Head of caudate nucleus (tissue), 42 donors: ENCODE measurements around the gene PLCB4.

Experiments used
- DNase-seq, 42 donors: peaks; one replicate each; pipeline versions ENCODE4 v3.0.0 to v3.0.0-alpha.2; 2020 to 2021; ENCODE audit warnings: mixed read lengths in 7 of 42
- intact Hi-C: fragments of 100-400 bp; cut with DNase I; formaldehyde crosslinking; loops from one replicate; pipeline ENCODE4 v1.15.0; 2022

The PLCB4 gene

GRCh38 chr20:9427430-9428291, 358.8 kb downstream of the PLCB4 start:
- DNase-seq: no peak
- intact Hi-C loops: no loop called here

DNA sequence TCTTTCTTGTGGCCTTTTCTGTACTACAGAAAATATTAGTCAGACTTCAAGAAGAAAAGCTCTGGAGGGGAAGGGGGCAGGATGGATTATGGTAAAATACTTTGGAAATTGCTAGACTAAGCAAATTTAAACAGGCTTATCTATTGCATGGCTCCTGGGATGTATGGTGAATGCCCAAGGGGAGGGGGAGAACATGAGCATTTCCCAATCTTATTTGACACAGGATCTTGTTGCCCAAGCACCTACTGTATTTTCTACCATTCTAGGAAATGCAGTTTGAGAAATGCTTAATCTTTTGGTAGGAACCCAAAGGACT, 359.4 kb downstream of the PLCB4 start:
- intact Hi-C loops: no loop called here
- no peak for DNase-seq

- no peak for DNase-seq
- intact Hi-C loops: no loop called here
These were observed 370.9 kb downstream of the PLCB4 start for GRCh38 chr20:9439806-9440205.

- no peak for DNase-seq
- intact Hi-C loops: no loop called here
These were observed 372.0 kb downstream of the PLCB4 start for GRCh38 chr20:9440892-9441291.

GRCh38 chr20:9441948-9442347, 373.1 kb downstream of the PLCB4 start:
- DNase-seq: no peak
- intact Hi-C loops: no loop called here

GRCh38 chr20:9442858-9443257, 374.0 kb downstream of the PLCB4 start:
- intact Hi-C loops: no loop called here
- DNase-seq: peak in 16 of 42 donors; percentile 5 to 68 (median 28)

GRCh38 chr20:9444921-9445320, 376.0 kb downstream of the PLCB4 start:
- intact Hi-C loops: no loop called here

DNA sequence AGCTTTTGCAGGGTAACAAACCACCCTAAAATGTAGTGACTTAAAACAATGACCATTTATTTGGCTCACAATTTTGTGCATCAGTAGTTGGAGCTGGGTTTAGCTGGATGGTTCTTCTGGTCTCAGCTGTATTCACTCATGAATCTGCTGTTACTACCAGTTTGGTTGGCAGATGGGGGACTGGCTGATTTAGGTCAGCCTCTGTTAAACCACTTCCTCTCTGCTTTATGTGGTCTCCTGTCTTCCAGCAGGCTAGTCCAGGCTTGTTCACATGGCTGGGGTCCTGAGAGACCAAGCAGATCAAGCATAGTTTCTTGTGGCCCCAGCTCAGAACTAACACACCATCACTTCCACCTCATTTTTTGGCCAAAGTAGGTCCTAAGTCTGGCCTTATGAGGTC, 378.3 kb downstream of the PLCB4 start:
- intact Hi-C loops: no loop called here
- DNase-seq: no peak

More at GRCh38 chr20:9444921-9445320, 376.0 kb downstream of the PLCB4 start:
- peak in 17 of 42 donors; percentile 8 to 62 (median 23) for DNase-seq

GRCh38 chr20:9453201-9453600, 384.3 kb downstream of the PLCB4 start:
- intact Hi-C loops: no loop called here
- DNase-seq: no peak

DNA sequence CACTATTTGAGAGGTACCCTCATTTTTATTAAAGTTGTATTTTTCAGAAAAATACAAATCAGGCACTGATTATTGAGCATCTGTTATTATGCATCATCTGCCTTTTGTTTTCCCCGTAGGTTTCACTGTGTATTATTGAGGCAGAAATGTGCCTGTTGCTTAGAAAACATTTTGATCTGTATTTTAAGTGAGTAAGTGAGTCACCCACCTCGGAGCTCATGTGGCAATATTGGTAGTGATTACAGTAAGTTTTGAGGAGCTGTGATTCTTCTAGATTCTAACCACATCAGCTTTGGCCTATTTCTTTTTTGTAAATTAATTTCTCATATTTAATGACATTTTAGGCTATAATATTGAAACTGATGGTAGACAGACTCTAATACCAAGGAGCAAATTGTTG, 385.9 kb downstream of the PLCB4 start:
- no peak for DNase-seq
- intact Hi-C loops: no loop called here

DNA sequence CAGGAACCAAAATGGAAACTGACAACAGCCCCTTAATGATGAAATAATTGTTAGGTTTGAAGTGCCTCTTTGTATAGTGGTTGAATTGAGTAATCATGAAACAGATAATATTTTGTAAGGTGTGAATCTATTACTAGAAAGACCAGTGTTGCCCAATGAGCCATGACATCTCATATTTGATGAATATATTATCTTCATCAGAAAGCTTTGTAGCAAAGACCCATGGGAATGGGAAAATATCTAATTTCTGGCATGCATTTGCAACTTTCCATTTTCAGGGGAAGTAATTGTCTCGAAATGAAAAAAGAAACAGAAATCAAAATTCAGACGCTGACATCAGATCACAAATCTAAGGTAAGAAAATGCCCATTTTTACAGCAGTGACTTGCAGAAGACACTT, 388.2 kb downstream of the PLCB4 start:
- no peak for DNase-seq
- intact Hi-C loops: no loop called here

DNA sequence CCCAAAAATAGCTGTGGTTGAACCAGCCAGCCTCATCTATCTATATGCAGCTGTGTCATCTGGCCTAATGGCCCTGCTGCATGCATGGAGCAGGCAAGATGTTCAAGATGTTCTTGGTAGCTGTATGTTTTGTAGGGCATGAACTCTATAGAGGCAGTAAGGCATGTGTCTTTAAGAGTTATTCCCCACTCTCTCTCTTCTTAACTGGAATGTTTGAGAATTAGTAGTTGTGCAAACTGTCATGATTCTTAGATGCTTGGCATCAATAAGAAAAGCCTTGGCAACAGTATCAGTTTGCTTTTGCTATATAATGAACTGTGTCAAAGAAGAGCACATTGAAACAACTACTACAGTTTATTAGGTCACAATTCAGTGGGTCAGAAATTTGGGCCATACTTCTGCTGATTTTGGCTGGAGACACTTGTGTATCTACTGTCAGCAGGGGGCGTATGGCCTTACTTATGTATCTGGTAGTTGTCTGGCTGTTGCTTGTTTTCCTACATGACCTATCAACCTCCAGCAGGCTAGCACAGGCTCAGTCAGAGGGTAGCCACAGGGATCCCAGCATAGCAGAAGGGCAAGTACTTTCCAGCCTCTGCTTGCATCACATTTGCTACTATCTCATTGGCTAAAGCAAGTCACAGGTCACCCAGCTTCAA, 389.4 kb downstream of the PLCB4 start:
- DNase-seq: no peak
- intact Hi-C loops: no loop called here

GRCh38 chr20:9460518-9460917, 391.6 kb downstream of the PLCB4 start:
- intact Hi-C loops: no loop called here
- no peak for DNase-seq

DNA sequence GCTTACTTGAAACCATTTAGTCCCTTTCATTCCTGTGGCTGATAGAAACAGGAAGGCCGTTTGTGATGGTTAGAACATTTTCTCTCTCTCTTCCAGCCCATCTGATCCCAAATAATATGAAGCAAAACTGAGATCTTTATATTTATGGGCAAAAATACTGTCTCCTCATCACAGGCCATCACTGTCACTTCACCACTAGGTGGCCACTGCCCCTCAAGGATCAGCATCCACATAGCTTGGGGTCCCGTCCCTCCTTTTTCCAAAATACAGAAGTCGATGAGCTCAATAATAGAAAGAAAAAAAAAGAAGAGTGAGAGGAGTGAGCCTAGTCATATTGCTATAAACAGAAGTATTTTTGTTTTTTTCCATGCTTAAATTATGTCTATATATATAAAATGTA, 399.1 kb downstream of the PLCB4 start:
- DNase-seq: peak in 24 of 42 donors; percentile 12 to 58 (median 30)
- intact Hi-C loops: no loop called here

- intact Hi-C loops: no loop called here
- DNase-seq: no peak
These were observed 406.0 kb downstream of the PLCB4 start for GRCh38 chr20:9474835-9475415.

DNA sequence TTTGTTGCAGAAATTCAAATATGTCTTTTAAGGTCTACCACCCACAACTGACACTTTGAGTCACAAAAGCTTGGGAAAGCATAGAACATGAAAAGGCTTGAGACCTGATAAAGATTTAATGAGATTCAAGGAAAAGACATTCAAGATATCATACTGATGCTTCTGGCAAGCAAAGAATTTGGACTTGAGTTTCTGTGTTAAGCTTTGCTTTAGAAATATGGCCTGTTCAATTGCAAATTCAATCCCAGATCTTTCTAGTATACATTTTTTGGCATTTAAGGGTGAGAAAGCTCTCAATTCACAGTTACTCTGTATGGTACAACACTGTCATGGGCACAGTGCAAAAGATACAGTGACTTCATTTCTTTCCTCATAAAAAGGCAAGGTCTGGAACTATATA, 406.6 kb downstream of the PLCB4 start:
- no peak for DNase-seq
- intact Hi-C loops: no loop called here

DNA sequence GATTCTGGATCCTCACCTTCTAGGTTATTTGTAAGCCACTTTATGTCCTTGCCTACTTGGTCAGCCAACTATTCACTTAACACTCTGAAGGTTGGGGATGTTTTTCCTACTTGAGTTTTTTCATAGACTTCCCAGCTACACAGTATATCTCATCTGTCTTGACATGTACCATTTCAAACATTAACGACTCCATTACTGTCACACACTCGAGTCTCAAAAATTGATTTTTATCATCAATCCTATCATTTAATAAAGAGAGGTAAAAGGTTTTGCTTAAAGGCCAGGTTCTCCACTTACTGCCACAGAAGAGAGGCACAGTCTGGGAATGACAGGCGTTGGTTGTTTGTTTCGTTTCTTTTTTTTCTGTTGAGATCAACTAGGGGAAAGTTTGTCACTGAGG, 407.3 kb downstream of the PLCB4 start:
- no peak for DNase-seq
- intact Hi-C loops: no loop called here

DNA sequence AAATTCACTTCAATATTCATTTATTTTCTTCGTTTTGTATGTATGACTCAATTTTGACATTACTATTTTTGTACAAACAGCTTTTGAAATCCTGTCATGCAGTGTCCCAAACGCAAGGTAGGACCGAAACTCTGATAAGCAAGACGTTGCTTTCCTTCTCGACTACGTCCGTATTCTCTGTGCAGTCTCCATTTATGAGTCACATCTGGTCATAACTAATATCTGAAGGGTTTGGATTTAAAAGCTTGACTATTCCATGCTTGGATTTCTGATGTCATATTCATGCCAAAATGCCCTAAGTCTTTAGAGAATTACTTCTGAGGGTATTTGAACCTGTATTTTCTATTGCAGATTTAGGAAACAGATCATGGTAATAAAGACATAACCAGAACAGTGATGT, 407.8 kb downstream of the PLCB4 start:
- DNase-seq: no peak
- intact Hi-C loops: no loop called here

DNA sequence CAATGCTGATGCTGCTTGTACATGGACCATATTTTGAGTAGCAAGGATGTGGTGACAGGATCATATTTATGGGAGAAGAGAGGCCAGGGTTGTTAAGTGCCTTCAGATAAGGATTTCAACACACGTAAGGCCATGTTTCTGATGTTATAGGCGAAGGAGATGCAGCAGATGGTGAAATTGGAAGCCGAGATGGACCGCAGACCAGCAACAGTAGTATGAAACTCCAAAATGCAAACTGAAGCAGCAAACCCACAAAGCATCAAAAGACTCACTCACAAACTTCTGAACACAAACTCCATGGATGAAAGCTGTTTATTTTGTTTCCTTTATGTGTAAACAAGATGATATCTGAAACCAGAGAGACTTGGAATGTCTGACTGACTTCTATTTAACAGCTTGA, 409.9 kb downstream of the PLCB4 start:
- intact Hi-C loops: no loop called here

DNA sequence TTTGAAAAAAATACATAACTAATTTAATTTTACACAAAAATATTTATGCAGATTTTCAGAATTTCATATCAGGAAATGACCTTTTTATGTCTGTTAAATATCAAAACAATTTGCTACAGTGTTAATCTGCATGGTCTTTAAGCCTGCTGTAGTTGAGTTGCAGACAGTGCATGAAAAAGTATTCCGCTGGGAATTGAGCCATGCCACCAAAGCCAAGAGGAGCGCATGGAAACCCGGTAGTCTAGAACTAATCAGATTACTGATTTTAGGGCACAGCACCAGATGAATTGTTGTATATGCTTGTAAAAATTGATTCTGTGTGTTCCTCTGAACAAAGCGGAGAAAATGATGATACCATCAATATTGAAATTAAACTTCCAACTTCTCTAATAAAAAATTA, 411.2 kb downstream of the PLCB4 start:
- intact Hi-C loops: no loop called here
- DNase-seq: no peak

More for the DNA sequence above, 409.9 kb downstream of the PLCB4 start:
- DNase-seq: no peak

GRCh38 chr20:9482180-9482579, 413.3 kb downstream of the PLCB4 start:
- intact Hi-C loops: no loop called here

More at GRCh38 chr20:9482180-9482579, 413.3 kb downstream of the PLCB4 start:
- no peak for DNase-seq
